Activated naive CD8-positive, alpha-beta T cell treated with anti-CD3 and anti-CD28 coated beads, Interleukin-2, amount 50 U/mL, for 24 hours (primary cell): ENCODE measurements around the gene DHX30.
"Not testable (repeated sequence)": the region's sequence is repeated elsewhere in the genome, so short reads cannot be mapped to it uniquely, and the experiment has no call there.

Experiments used
- ATAC-seq: fragments of 150-1000 bp; cut with Tn5 transposase; one replicate; pipeline ENCODE4 v1.10.0; 2021
- DNase-seq: peaks from one replicate; pipeline ENCODE4 v3.0.0; 2021
- H3K27ac Mint-ChIP-seq: one replicate; pipeline ENCODE4 v1.8.0; 2021; ENCODE audit warnings: mild to moderate bottlenecking, mixed read lengths
- H3K27me3 Mint-ChIP-seq: one replicate; pipeline ENCODE4 v1.8.0; 2021; ENCODE audit warnings: mixed read lengths
- H3K36me3 Mint-ChIP-seq: one replicate; pipeline ENCODE4 v1.8.0; 2021; ENCODE audit warnings: low read depth, mixed read lengths
- H3K4me1 Mint-ChIP-seq: one replicate; pipeline ENCODE4 v1.8.0; 2021; ENCODE audit warnings: mixed read lengths
- H3K4me3 Mint-ChIP-seq: one replicate; pipeline ENCODE4 v1.8.0; 2021; ENCODE audit warnings: mild to moderate bottlenecking, moderate library complexity, mixed read lengths
- H3K9me3 Mint-ChIP-seq: one replicate; pipeline ENCODE4 v1.8.0; 2021; ENCODE audit warnings: mixed read lengths

The DHX30 gene

GRCh38 chr3:47877290-47877689, 74.4 kb downstream of the DHX30 start:
- Mint-ChIP-seq H3K36me3 (peaks cover 9% of the 10 kb centered on the region), H3K9me3 (no peaks in the 10 kb centered on the region), H3K27me3 (no peaks in the 10 kb centered on the region), H3K4me1 (peaks cover 5% of the 10 kb centered on the region), H3K4me3 (no peak overlapping the region), H3K27ac (no peak overlapping the region)
- ATAC-seq = no peak
- DNase-seq = no peak

- H3K4me1 Mint-ChIP-seq = peaks cover 5% of the 10 kb centered on the region
- H3K27me3 Mint-ChIP-seq = no peaks in the 10 kb centered on the region
- ATAC-seq = no peak
- no peak overlapping the region for H3K27ac Mint-ChIP-seq
- H3K9me3 Mint-ChIP-seq = no peaks in the 10 kb centered on the region
- no peak for DNase-seq
- no peak overlapping the region for H3K4me3 Mint-ChIP-seq
- H3K36me3 Mint-ChIP-seq = peaks cover 9% of the 10 kb centered on the region
Observed at GRCh38 chr3:47877719-47878118, 74.8 kb downstream of the DHX30 start.

GRCh38 chr3:47882338-47882737, 79.4 kb downstream of the DHX30 start:
- no peaks in the 10 kb centered on the region for H3K9me3 Mint-ChIP-seq
- peaks cover 2% of the 10 kb centered on the region for H3K4me1 Mint-ChIP-seq
- H3K27ac Mint-ChIP-seq = no peak overlapping the region
- H3K27me3 Mint-ChIP-seq = no peaks in the 10 kb centered on the region
- DNase-seq (no peak), ATAC-seq (no peak)
- H3K4me3 Mint-ChIP-seq = no peak overlapping the region
- H3K36me3 Mint-ChIP-seq = peaks cover 10% of the 10 kb centered on the region

- Mint-ChIP-seq H3K4me1 (no peaks in the 10 kb centered on the region), H3K36me3 (peaks cover 12% of the 10 kb centered on the region), H3K27me3 (no peaks in the 10 kb centered on the region), H3K4me3 (no peak overlapping the region), H3K9me3 (no peaks in the 10 kb centered on the region), H3K27ac (no peak overlapping the region)
- ATAC-seq (no peak), DNase-seq (no peak)
Observed at GRCh38 chr3:47884603-47885002, 81.7 kb downstream of the DHX30 start.

GRCh38 chr3:47885168-47885567, 82.2 kb downstream of the DHX30 start:
- Mint-ChIP-seq H3K36me3 (peaks cover 12% of the 10 kb centered on the region), H3K9me3 (no peaks in the 10 kb centered on the region), H3K4me3 (no peak overlapping the region), H3K4me1 (no peaks in the 10 kb centered on the region), H3K27ac (no peak overlapping the region), H3K27me3 (no peaks in the 10 kb centered on the region)
- DNase-seq (no peak), ATAC-seq (no peak)

GRCh38 chr3:47887991-47888390, 85.1 kb downstream of the DHX30 start:
- not testable (repeated sequence) for H3K9me3 Mint-ChIP-seq, H3K27ac Mint-ChIP-seq, H3K27me3 Mint-ChIP-seq, DNase-seq, H3K4me1 Mint-ChIP-seq, H3K4me3 Mint-ChIP-seq, ATAC-seq
- H3K36me3 Mint-ChIP-seq = peaks cover 15% of the 10 kb centered on the region

- H3K27me3 Mint-ChIP-seq = no peaks in the 10 kb centered on the region
Observed at GRCh38 chr3:47888986-47889757, 86.2 kb downstream of the DHX30 start.

GRCh38 chr3:47890126-47890827, 87.3 kb downstream of the DHX30 start:
- H3K4me3 Mint-ChIP-seq = no peak overlapping the region
- ATAC-seq (no peak), DNase-seq (no peak)
- H3K36me3 Mint-ChIP-seq = peaks cover 12% of the 10 kb centered on the region
- no peak overlapping the region for H3K27ac Mint-ChIP-seq
- H3K4me1 Mint-ChIP-seq = no peaks in the 10 kb centered on the region
- no peaks in the 10 kb centered on the region for H3K9me3 Mint-ChIP-seq
- no peaks in the 10 kb centered on the region for H3K27me3 Mint-ChIP-seq

More at GRCh38 chr3:47888986-47889757, 86.2 kb downstream of the DHX30 start:
- ATAC-seq = no peak
- Mint-ChIP-seq H3K36me3 (peaks cover 15% of the 10 kb centered on the region), H3K4me1 (no peaks in the 10 kb centered on the region), H3K4me3 (no peak overlapping the region), H3K27ac (no peak overlapping the region), H3K9me3 (no peaks in the 10 kb centered on the region)
- DNase-seq = no peak

GRCh38 chr3:47890828-47891612, 88.1 kb downstream of the DHX30 start:
- Mint-ChIP-seq H3K27ac (no peak overlapping the region), H3K36me3 (peaks cover 10% of the 10 kb centered on the region), H3K4me3 (no peak overlapping the region), H3K4me1 (no peaks in the 10 kb centered on the region), H3K9me3 (no peaks in the 10 kb centered on the region), H3K27me3 (no peaks in the 10 kb centered on the region)
- ATAC-seq (no peak), DNase-seq (no peak)

- H3K36me3 Mint-ChIP-seq = peaks cover 10% of the 10 kb centered on the region
- ATAC-seq = no peak
Observed at GRCh38 chr3:47891613-47892005, 88.7 kb downstream of the DHX30 start.

GRCh38 chr3:47892286-47893040, 89.5 kb downstream of the DHX30 start:
- Mint-ChIP-seq H3K36me3 (peaks cover 10% of the 10 kb centered on the region), H3K4me3 (no peak overlapping the region), H3K27me3 (no peaks in the 10 kb centered on the region), H3K4me1 (no peaks in the 10 kb centered on the region), H3K27ac (no peak overlapping the region), H3K9me3 (no peaks in the 10 kb centered on the region)
- DNase-seq (no peak), ATAC-seq (no peak)

More at GRCh38 chr3:47891613-47892005, 88.7 kb downstream of the DHX30 start:
- Mint-ChIP-seq H3K9me3 (no peaks in the 10 kb centered on the region), H3K4me1 (no peaks in the 10 kb centered on the region), H3K4me3 (no peak overlapping the region), H3K27me3 (no peaks in the 10 kb centered on the region), H3K27ac (no peak overlapping the region)
- DNase-seq = no peak

- DNase-seq (no peak), ATAC-seq (no peak)
- Mint-ChIP-seq H3K27ac (no peak overlapping the region), H3K36me3 (peaks cover 12% of the 10 kb centered on the region), H3K4me1 (peaks cover 8% of the 10 kb centered on the region), H3K9me3 (no peaks in the 10 kb centered on the region), H3K27me3 (no peaks in the 10 kb centered on the region), H3K4me3 (no peak overlapping the region)
Observed at GRCh38 chr3:47895241-47895640, 92.3 kb downstream of the DHX30 start.

GRCh38 chr3:47896736-47897135, 93.8 kb downstream of the DHX30 start:
- Mint-ChIP-seq H3K27me3 (no peaks in the 10 kb centered on the region), H3K9me3 (no peaks in the 10 kb centered on the region), H3K4me3 (no peak overlapping the region), H3K27ac (no peak overlapping the region), H3K4me1 (peaks cover 8% of the 10 kb centered on the region), H3K36me3 (peaks cover 10% of the 10 kb centered on the region)
- no peak for DNase-seq
- ATAC-seq = no peak

- DNase-seq (no peak), ATAC-seq (no peak)
- no peaks in the 10 kb centered on the region for H3K27me3 Mint-ChIP-seq
- no peaks in the 10 kb centered on the region for H3K9me3 Mint-ChIP-seq
- peaks cover 8% of the 10 kb centered on the region for H3K4me1 Mint-ChIP-seq
- H3K4me3 Mint-ChIP-seq = no peak overlapping the region
- peaks cover 15% of the 10 kb centered on the region for H3K36me3 Mint-ChIP-seq
- H3K27ac Mint-ChIP-seq = no peak overlapping the region
Observed at GRCh38 chr3:47897954-47898353, 95.0 kb downstream of the DHX30 start.
